Caki2 (cell line): ENCODE data around the gene GAB3. TPM values are rescaled to one million over a fixed set of nuclear protein-coding genes. Genes with fewer than 3 reads are reported as not detected.
"Not testable (repeated sequence)": the region's sequence is repeated elsewhere in the genome, so short reads cannot be mapped to it uniquely, and the experiment has no call there.

ENCODE experiments used
- DNase-seq: peaks from one replicate; pipeline ENCODE4 v3.0.0-alpha.2; 2015; ENCODE audit warnings: low read depth
- in situ Hi-C: cut with HindIII; loops from 2 replicates; pipeline ENCODE4 v1.10.0; 2016; ENCODE audit warnings: low sequenced_read_pairs, low pct_unique_long_range_greater_than_20kb, mixed read lengths
- total RNA-seq: library from RNA; depleted of rRNA; stranded (reverse); fragments of >200 nt; shearing (Covaris generic); gene quantifications from 2 replicates; pipeline ENCODE4 v1.2.3, GENCODE V29; 2014; ENCODE audit warnings: low replicate concordance; rRNA removed

The GAB3 gene
- total RNA-seq, 1 experiment from 2014 or later: 0.14 TPM

DNA sequence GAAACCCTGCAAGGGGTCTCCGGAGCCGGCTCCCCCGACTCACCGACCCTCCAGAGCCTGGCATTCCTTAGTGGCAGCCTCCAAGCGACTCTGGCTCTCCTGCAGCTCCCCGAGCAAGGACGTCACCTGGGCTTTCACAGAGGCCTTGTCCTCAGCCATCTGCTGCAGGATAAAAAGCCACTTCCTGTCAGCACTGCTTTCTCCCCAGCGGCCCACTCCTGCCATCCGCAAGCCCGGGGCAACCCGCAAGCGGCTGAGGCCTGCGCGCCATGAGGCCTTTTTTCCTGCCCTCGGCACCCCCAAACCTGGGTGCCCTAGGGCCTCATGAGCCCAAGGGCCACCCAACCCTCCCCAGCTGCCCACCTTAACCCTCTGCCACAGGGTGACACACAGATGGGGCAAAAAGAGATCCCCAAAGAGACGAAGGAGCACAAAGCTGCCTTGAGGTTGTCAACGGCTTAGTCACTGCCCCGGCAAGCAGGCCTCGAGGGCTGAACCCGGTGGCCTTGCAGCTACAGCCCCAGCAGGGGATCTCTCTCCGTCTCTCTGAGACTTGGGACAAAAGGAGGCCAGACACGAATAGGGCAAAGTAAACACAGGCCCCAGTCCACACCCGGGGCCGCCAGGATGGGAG lies 105.0 kb downstream of the GAB3 start:
- in situ Hi-C loops, DNase-seq: not testable (repeated sequence)

DNA sequence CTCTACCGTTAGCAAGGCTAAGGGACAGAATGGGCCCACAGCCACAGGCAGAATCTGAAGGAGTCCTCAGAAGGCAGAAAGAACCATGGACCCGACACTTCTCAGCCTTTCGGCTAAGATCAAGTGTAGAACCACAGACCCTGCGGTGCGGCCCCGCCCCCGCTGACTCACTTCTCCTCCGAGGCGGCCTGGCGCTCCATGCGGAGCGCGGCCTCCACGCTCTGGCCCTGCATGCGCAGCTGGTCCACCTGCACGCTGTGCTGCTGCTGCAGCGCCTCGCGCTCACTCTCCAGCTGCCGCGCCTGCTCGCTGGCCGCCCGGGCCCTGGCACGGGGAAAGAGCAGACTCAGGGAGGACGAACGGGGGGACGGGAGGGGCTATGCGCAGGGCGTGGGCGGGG lies 107.2 kb downstream of the GAB3 start:
- DNase-seq, in situ Hi-C loops: not testable (repeated sequence)

DNA sequence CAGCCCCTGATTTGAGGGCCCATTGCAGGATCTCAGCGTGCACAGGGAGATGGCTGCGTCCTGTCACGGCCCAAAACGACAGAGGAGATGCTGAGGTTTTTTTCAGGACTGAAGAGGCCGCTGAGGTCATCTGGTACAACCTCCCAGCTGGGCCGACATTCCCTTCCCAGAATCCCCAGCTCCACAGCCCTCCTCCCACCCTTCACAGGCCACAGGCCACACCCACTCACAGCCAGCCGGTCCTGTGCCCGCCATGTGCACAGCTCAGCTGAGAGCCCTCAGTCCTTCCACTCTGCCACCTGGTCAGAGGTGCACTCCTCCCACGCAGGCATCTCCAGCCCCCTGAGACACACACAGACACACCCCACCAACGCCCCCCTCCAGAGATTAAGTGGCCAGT lies 109.1 kb downstream of the GAB3 start:
- DNase-seq, in situ Hi-C loops: not testable (repeated sequence)

DNA sequence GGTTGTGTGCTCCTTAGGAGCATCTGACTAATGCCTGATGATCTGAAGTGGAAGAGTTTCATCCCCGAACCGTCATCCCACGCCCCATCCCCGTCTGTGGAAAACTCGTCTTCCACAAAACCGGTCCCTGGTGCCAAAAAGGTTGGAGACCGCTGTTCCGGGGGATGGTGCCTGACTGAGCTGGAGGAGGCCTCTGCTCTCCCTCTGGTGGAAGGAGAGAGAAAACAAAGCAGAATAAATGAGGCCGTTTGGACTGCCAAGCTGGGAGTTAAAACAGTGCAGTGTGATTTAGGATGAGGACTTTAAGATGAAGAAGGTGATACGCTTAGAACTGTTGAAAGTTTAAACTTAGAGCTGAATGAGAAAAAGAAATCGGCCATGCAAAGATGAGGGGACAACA lies 117.2 kb downstream of the GAB3 start:
- in situ Hi-C loops: not testable (repeated sequence)

DNA sequence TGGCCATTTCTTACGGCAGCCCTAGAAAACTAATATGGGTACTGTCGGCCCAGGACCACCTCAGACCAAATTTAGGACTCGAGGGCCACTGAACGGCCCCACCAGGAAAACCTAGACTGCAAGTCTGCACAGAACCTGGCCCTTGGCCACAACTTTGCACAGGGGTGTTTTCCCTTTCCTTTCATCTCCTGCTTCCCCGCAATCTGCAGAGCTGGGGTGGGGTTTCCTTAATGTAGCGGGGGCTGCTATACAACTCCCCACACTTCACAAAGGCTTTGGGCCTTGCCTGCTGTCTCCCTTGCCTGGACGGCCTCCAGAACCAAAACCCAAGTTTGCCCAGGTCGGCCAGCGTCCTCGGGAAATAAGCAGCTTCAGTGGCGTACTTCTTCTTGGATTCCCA lies 119.9 kb downstream of the GAB3 start:
- DNase-seq, in situ Hi-C loops: not testable (repeated sequence)

More for the DNA sequence above, 117.2 kb downstream of the GAB3 start:
- DNase-seq: not testable (repeated sequence)

DNA sequence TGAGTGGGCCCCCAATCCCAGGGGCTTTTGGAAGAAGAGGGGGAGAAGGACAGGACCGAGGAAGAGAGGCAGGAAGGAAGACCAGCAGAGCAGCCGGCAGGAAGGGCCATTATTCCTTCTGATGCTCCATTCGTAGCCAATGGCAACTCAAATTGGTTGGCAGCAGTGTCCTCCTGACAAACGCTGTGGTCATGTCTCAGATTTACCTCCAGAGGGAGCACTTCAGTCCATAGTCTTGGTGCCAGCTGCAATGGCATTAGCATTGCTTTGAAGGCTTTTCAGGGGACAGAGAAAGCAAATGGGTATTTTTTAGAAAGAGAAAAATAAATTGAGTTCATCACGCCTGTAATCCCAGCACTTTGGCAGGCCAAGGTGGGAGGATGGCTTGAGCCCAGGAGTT lies 121.9 kb downstream of the GAB3 start:
- DNase-seq, in situ Hi-C loops: not testable (repeated sequence)

Other genes with a start within 250 kb of the GAB3 start
- gene FAM3A, start 234.8 kb downstream of the GAB3 start, total RNA-seq: 32.5 and 47.1 TPM in 2 replicates
- gene G6PD, start 204.2 kb downstream of the GAB3 start, total RNA-seq: 600 and 665 TPM in 2 replicates
- 32.9 and 49.8 TPM in 2 replicates for gene IKBKG, start 203.5 kb downstream of the GAB3 start, total RNA-seq
- gene CTAG1A, start 165.9 kb downstream of the GAB3 start, total RNA-seq: not detected in 2 replicates
- gene CTAG1B, start 131.8 kb downstream of the GAB3 start, total RNA-seq: not detected in 2 replicates
- gene CTAG2, start 97.5 kb downstream of the GAB3 start, total RNA-seq: not detected in 2 replicates
- 20.4 and 68.5 TPM in 2 replicates for gene DKC1, start 11.8 kb upstream of the GAB3 start, total RNA-seq
- 36.1 and 38.7 TPM in 2 replicates for gene MPP1, start 54.4 kb upstream of the GAB3 start, total RNA-seq
- gene SMIM9, start 83.6 kb upstream of the GAB3 start, total RNA-seq: not detected in 2 replicates
- 5.0 TPM in 1 of 2 replicates, not detected in the other for gene F8A1, start 135.3 kb upstream of the GAB3 start, total RNA-seq